HepG2 (cell line): ENCODE measurements around the gene DTX4. TPM values are rescaled to one million over a fixed set of nuclear protein-coding genes. Genes with fewer than 3 reads are reported as not detected.

Experiments
- ARID4A ChIP-seq: sonication (generic); formaldehyde crosslinking; IDR thresholded peaks from 2 replicates; pipeline ENCODE4 v1.5.0; 2020; ENCODE audit warnings: mild to moderate bottlenecking, missing genetic modification reagents, borderline replicate concordance
- CCAR2 ChIP-seq: fragments of 200-400 bp; formaldehyde crosslinking; optimal IDR thresholded peaks from 2 replicates; pipeline ENCODE3; 2018; ENCODE audit warnings: low read depth, mild to moderate bottlenecking, low read length, moderate library complexity
- FLYWCH1 ChIP-seq: sonication (generic); formaldehyde crosslinking; IDR thresholded peaks from 2 replicates; pipeline ENCODE4 v1.8.1; 2023; ENCODE audit warnings: mild to moderate bottlenecking, missing genetic modification reagents
- JARID2 ChIP-seq: sonication (generic); formaldehyde crosslinking; IDR thresholded peaks from 2 replicates; pipeline ENCODE4 v1.8.1; 2023; ENCODE audit warnings: missing genetic modification reagents, inconsistent platforms; ENCODE audit not compliant: insufficient replicate concordance
- KDM2A ChIP-seq: sonication (generic); formaldehyde crosslinking; IDR thresholded peaks from 2 replicates; pipeline ENCODE4 v1.4.0; 2020; ENCODE audit warnings: low read depth, missing genetic modification reagents, borderline replicate concordance
- KLF16 ChIP-seq, 2 experiments: sonication (generic) in 1 of 2; formaldehyde crosslinking in 1 of 2; IDR thresholded peaks; 2 replicates each; pipeline versions ENCODE4 v1.6.1 to v1.8.0; 2016 to 2023; ENCODE audit warnings: missing genetic modification reagents in 2 of 2, missing compliant biosample characterization in 1 of 2
- KLF9 ChIP-seq: IDR thresholded peaks from 2 replicates; pipeline ENCODE4 v1.6.1; 2016; ENCODE audit warnings: low read depth
- PCBP1 ChIP-seq: fragments of 200-400 bp; formaldehyde crosslinking; IDR thresholded peaks from 2 replicates; pipeline ENCODE4 v1.6.1; 2017; ENCODE audit warnings: mild to moderate bottlenecking, low read depth, low read length, borderline replicate concordance
- PHF5A ChIP-seq: IDR thresholded peaks from one replicate; pipeline ENCODE4 v1.6.1; 2018; ENCODE audit warnings: low read depth, missing genetic modification reagents; ENCODE audit not compliant: unreplicated experiment
- PTBP1 ChIP-seq: fragments of 200-400 bp; formaldehyde crosslinking; IDR thresholded peaks from 2 replicates; pipeline ENCODE4 v1.6.1; 2018; ENCODE audit warnings: low read length, low read depth; ENCODE audit not compliant: poor library complexity, severe bottlenecking
- RARG ChIP-seq: sonication (generic); formaldehyde crosslinking; IDR thresholded peaks from 2 replicates; pipeline ENCODE4 v1.4.0; 2020; ENCODE audit warnings: low read depth, mild to moderate bottlenecking, missing genetic modification reagents
- RXRA ChIP-seq: sonication (generic); formaldehyde crosslinking; IDR thresholded peaks from 2 replicates; pipeline ENCODE4 v1.5.1; 2020; ENCODE audit warnings: missing genetic modification reagents
- SMAD1 ChIP-seq: sonication (generic); formaldehyde crosslinking; IDR thresholded peaks from 2 replicates; pipeline ENCODE4 v1.4.0; 2020; ENCODE audit warnings: missing genetic modification reagents, low read depth, mild to moderate bottlenecking, borderline replicate concordance
- SP4 ChIP-seq: sonication (generic); formaldehyde crosslinking; IDR thresholded peaks from 2 replicates; pipeline ENCODE4 v1.8.1; 2023; ENCODE audit warnings: mild to moderate bottlenecking, missing genetic modification reagents
- SYNCRIP ChIP-seq: fragments of 200-400 bp; formaldehyde crosslinking; IDR thresholded peaks from 2 replicates; pipeline ENCODE4 v1.6.1; 2018; ENCODE audit warnings: mild to moderate bottlenecking, low read depth, low read length; ENCODE audit not compliant: insufficient read depth
- ZNF281 ChIP-seq: sonication (generic); formaldehyde crosslinking; IDR thresholded peaks from 2 replicates; pipeline ENCODE4 v1.4.0; 2020; ENCODE audit warnings: missing genetic modification reagents, borderline replicate concordance
- ZNF337 ChIP-seq: sonication (generic); formaldehyde crosslinking; IDR thresholded peaks from 2 replicates; pipeline ENCODE4 v1.5.1; 2020; ENCODE audit warnings: missing genetic modification reagents, low read depth, mild to moderate bottlenecking, borderline replicate concordance
- ZNF772 ChIP-seq: sonication (generic); formaldehyde crosslinking; IDR thresholded peaks from 2 replicates; pipeline ENCODE4 v1.5.0; 2020; ENCODE audit warnings: mild to moderate bottlenecking, missing genetic modification reagents
- ZNF800 ChIP-seq: sonication (generic); formaldehyde crosslinking; IDR thresholded peaks from 2 replicates; pipeline ENCODE4 v1.4.0; 2020; ENCODE audit warnings: missing genetic modification reagents
- polyA plus RNA-seq, 8 experiments: library from polyadenylated mRNA; depleted of rRNA in 3 of 8; stranded (reverse) in 7 of 8; unstranded in 1 of 8; fragments of >200 nt; fragmentation: Illumina TruSeq in 4 of 8; extraction: Trizol in 4 of 8; gene quantifications; 2 replicates each; pipeline versions ENCODE4 v1.2.1 to v1.2.3, GENCODE V29; 2011 to 2016; ENCODE audit warnings: low read depth in 4 of 8, missing spikeins in 1 of 8, mixed read lengths in 1 of 8; ENCODE audit not compliant: insufficient read depth in 1 of 8
- total RNA-seq, 5 experiments: library from RNA; depleted of rRNA; stranded (reverse); fragments of >200 nt; fragmentation: Illumina TruSeq; extraction: Trizol; gene quantifications; 2 replicates each; pipeline ENCODE4 v1.2.3, GENCODE V29; 2016; ENCODE audit warnings: low read depth in 1 of 5

DTX4 gene
- total and polyA plus RNA-seq, 2 of the 13 experiments (the other 11 are each of a cell fraction or from before 2014, with no cell fraction given), result 0.67 to 5.6 TPM

- TF ChIP-seq ZNF281 (CRISPR knock-in tag) (no peak; the same call in 1 of the 2 replicates), ZNF800 (CRISPR knock-in tag) (peak; percentile 39; the same call in 1 of the 2 replicates), ARID4A (CRISPR knock-in tag) (peak; percentile 33; the same call in 1 of the 2 replicates), KLF16 (CRISPR knock-in tag; IDR thresholded peaks at IDR 0.05) (peak in 1 of 2 experiments; percentile 59; a peak in 1 of 4 replicates), SYNCRIP (no peak), FLYWCH1 (CRISPR knock-in tag) (no peak), JARID2 (CRISPR knock-in tag) (peak; percentile 28), SMAD1 (0 out of 2 replicates have a peak, but pooled peaks have one; percentile 39), CCAR2 (no peak), KDM2A (CRISPR knock-in tag) (peak; percentile 88), RARG (no peak), PTBP1 (no peak), KLF9 (CRISPR knock-in tag) (no peak), PHF5A (CRISPR knock-in tag) (no peak), ZNF337 (CRISPR knock-in tag) (no peak), RXRA (CRISPR knock-in tag) (peak; percentile 42; the same call in 1 of the 2 replicates), PCBP1 (no peak), SP4 (CRISPR knock-in tag) (peak; percentile 11; the same call in 1 of the 2 replicates), ZNF772 (CRISPR knock-in tag) (0 out of 2 replicates have a peak, but pooled peaks have one; percentile 11)
Observed at GRCh38 chr11:59135648-59136461, 36.1 kb upstream of the DTX4 start (continued).
